ENCODE data around the gene ZNF256.

Gene ZNF256

GRCh38 chr19:57947419-57948134 is at the start of gene ZNF256:
TSS of gene ZNF256 (minus strand) at chr19:57947706. CDS start at chr19:57947474, 232 bp downstream.
- TF ChIP-seq, protein P1, sequence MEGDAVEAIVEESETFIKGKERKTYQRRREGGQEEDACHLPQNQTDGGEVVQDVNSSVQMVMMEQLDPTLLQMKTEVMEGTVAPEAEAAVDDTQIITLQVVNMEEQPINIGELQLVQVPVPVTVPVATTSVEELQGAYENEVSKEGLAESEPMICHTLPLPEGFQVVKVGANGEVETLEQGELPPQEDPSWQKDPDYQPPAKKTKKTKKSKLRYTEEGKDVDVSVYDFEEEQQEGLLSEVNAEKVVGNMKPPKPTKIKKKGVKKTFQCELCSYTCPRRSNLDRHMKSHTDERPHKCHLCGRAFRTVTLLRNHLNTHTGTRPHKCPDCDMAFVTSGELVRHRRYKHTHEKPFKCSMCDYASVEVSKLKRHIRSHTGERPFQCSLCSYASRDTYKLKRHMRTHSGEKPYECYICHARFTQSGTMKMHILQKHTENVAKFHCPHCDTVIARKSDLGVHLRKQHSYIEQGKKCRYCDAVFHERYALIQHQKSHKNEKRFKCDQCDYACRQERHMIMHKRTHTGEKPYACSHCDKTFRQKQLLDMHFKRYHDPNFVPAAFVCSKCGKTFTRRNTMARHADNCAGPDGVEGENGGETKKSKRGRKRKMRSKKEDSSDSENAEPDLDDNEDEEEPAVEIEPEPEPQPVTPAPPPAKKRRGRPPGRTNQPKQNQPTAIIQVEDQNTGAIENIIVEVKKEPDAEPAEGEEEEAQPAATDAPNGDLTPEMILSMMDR (conservative IDR thresholded peaks at IDR 0.05), result peak; percentile 84
- H3K27ac ChIP-seq, result peak within 1 kb of the TSS; percentile 88

DNA sequence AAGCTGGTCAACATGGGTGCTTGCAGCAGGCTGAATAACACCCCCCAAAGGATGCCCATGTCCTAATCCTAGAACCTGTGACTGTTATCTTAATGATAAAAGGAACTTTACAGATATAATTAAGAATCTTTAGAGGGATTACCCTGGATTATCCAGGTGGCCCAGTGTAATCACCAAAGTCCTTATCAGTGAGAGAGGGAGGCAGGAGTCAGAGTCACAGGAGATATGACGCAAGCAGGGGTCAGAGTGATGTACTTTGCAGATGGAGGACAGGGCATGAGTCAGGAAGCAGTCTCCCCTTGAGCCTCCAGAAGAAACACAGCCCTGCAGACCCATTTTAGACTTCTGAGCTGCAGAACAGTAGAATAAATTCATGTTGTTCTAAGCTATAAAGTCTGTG is 45.3 kb upstream of the ZNF256 start:
- TF ChIP-seq, protein P1 (conservative IDR thresholded peaks at IDR 0.05), result no peak
- no peak overlapping the region for H3K27ac ChIP-seq

DNA sequence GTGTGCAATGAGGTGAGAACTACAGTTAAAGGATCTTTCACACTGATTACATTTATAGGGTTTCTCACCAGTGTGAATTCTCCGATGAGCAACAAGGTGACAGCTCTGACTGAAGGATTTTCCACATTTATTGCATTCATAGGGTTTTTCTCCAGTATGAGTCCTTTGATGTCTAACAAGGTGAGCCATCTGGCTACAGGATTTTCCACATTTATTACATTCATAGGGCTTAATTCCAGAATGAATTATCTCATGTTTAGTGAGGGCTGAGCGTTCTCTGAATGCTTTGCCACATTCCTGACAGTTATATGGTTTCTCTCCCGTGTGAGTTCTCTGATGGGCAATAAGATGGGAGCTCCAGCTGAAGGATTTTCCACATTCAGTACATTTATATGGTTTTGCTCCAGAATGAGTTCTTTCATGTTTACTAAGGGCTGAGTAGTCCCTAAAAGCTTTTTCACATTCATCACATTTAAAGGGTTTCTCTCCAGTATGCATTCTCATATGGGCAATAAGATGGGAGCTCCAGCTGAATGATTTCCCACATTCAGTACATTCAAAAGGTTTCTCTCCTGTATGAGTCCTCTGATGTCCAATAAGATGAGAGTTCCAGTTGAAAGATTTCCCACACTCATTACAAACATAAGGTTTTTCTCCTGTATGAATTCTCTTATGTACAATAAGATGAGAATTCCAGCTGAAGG is 31.2 kb upstream of the ZNF256 start:
- TF ChIP-seq, protein P1 (conservative IDR thresholded peaks at IDR 0.05), result no peak
- no peak overlapping the region for H3K27ac ChIP-seq

GRCh38 chr19:57974434-57974833 is 26.9 kb upstream of the ZNF256 start, which contains the start of gene C19orf18:
TSS of gene C19orf18 (minus strand) at chr19:57974534. CDS start at chr19:57974432, 102 bp downstream.
- H3K27ac ChIP-seq, result no peak within 1 kb of the TSS
- TF ChIP-seq, protein P1 (conservative IDR thresholded peaks at IDR 0.05), result no peak

DNA sequence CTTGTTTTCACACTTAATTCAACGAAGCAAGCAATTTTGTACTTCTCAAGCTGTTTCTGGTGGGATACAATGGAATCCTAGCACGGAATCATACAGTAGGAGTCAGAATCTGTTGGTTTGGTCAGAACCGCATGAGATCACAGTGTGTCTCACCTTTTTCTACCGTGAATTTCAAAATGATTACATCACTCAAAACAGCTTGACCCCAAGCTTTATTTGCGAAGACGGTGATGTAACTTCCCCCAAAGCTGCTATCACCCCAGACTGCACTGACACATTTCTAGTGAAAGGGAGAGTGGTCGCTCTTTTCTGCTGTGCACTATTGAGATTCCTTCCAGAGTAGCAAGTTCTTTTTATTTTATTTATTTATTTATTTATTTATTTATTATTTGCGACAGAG is 17.3 kb upstream of the ZNF256 start:
- H3K27ac ChIP-seq, result no peak overlapping the region
- TF ChIP-seq, protein P1 (conservative IDR thresholded peaks at IDR 0.05), result no peak

DNA sequence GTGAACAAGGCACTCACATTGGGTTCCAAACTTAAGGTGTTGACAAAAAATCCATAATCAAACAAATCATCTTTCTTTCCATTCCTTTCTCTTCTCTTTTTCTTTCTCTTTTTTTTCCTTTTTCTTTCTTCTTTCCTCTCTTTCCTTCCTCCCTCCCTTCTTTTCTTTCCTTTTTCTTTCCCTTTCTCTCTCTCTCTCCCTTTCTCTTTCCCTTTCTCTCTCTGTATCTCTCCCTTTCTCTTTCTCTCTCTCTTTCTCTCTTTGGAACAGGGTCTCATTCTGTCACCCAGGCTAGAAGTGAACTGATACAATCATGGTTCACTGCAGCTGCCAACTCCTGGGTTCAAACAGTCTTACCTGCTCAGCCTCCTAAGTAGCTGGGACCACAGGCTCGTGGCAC is 14.3 kb upstream of the ZNF256 start:
- H3K27ac ChIP-seq, result no peak overlapping the region
- TF ChIP-seq, protein P1 (conservative IDR thresholded peaks at IDR 0.05), result no peak

DNA sequence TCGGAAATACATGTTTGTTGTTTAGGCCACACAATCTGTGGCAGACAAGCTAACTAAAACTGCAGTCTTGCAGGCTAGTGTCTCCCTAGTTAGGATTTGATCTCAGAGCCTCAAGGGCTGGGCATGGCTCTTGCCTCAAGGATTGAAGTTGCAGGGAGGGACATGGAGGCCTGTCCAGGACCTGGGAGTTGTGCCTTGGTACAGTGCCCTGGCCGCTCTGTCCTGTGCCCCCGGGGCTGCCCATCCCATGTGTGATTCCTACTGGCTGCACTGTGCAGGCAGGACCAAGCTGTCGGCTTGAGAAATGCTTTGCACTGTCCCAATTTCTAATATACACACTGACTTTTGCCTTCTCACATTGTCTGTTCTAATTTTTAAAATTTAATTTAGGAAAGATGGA is 7.5 kb upstream of the ZNF256 start:
- H3K27ac ChIP-seq, result no peak overlapping the region
- TF ChIP-seq, protein P1 (conservative IDR thresholded peaks at IDR 0.05), result no peak
